Measurements from ENCODE around the gene CCDC181. TPM values are rescaled to one million over a fixed set of nuclear protein-coding genes. Genes with fewer than 3 reads are reported as not detected.

Gene CCDC181
- polyA plus RNA-seq (2013, experiment 1 of 2) = 5.2 TPM
- 6.2 TPM for polyA plus RNA-seq (2013, experiment 2 of 2)

DNA sequence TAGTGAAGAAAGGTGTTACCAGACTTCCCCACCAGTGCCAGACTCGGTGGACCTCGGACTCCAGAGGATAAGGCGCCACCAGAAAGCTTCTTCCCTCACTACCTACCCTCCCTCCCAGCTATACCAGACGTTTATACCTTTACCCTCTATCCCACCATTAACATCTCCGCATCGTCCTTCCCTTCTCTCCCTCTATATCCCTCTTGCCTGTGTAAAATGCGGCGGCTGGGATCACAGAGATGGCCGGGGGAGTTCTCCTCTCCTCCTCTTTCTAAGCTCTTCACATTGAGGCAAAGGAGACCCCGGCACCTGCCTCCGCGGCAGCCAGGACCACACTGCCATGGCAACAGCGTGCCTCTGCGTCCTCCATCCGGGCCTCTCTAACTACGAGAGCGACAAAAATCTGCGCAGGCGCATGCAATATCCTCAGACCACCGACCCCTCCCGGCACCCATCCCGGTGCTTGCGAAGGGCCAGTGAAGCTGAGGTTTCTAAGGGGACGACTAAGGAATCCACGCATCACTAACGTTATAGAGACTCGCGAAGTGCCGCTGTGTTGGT, at the start of gene CCDC181:
Gene CCDC181, minus strand, starts transcription at position 394 of the 561 bp plus-strand sequence. CDS start 2,547 bp downstream, outside the sequence.
- H3K27ac ChIP-seq (ENCODE audit: low read depth, low read length) = no peak within 1 kb of the TSS
- H3K27me3 ChIP-seq (ENCODE audit: insufficient read depth, low read length) = peaks cover 7% of the 10 kb centered on the region
- H3K4me1 ChIP-seq (ENCODE audit: insufficient read depth, low read length) = peaks cover 3% of the 10 kb centered on the region; the same call in 1 of the 2 replicates
- H3K9ac ChIP-seq (ENCODE audit: low read depth, low read length) = peak within 1 kb of the TSS; percentile 58
- H3K36me3 ChIP-seq (ENCODE audit: insufficient read depth, low read length) = no peaks in the 10 kb centered on the region; the same call in 1 of the 2 replicates
- peak within 1 kb of the TSS; percentile 84 for H3K4me3 ChIP-seq (ENCODE audit: low read length)
- 2% methylated on average over 28 of the region's 29 CpGs for WGBS
- no peaks in the 10 kb centered on the region; the same call in 1 of the 2 replicates for H3K9me3 ChIP-seq (ENCODE audit: insufficient read depth, low read depth, low read length)

DNA sequence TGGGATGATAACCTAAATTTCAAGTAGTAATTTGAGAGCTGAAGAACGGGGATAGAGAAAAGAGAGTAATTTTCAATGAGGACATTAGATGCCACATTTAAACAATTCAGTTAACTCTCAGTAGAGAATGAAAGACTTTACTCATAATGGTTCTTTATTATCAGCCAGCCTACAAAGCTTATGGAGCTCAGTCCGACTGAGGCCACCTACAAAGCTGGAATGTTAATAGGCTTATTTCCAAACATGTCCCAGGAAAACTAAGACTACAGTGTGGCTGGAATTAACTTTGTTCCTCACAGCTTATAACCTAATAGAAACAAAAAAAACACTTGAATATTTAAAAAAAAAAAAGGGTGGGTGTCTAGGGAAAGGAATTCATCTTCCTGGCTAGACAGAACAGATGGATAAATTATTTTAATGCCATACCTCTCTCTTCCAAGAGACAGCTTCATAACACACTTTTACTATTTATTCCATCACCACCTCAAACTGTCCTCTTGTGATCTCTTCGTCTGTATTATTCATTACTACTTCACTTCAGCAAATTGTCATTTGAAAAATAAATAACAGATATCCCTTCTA, 48.6 kb upstream of the CCDC181 start:
- H3K4me3 ChIP-seq (ENCODE audit: low read length) = no peak overlapping the region
- H3K4me1 ChIP-seq (ENCODE audit: insufficient read depth, low read length) = peaks cover 22% of the 10 kb centered on the region
- H3K27ac ChIP-seq (ENCODE audit: low read depth, low read length) = no peak overlapping the region
- H3K9me3 ChIP-seq (ENCODE audit: insufficient read depth, low read depth, low read length) = no peaks in the 10 kb centered on the region
- H3K36me3 ChIP-seq (ENCODE audit: insufficient read depth, low read length) = peaks cover 15% of the 10 kb centered on the region
- WGBS = 84% methylated on average over 2 of the region's 3 CpGs
- no peak overlapping the region for H3K9ac ChIP-seq (ENCODE audit: low read depth, low read length)
- no peaks in the 10 kb centered on the region for H3K27me3 ChIP-seq (ENCODE audit: insufficient read depth, low read length)

DNA sequence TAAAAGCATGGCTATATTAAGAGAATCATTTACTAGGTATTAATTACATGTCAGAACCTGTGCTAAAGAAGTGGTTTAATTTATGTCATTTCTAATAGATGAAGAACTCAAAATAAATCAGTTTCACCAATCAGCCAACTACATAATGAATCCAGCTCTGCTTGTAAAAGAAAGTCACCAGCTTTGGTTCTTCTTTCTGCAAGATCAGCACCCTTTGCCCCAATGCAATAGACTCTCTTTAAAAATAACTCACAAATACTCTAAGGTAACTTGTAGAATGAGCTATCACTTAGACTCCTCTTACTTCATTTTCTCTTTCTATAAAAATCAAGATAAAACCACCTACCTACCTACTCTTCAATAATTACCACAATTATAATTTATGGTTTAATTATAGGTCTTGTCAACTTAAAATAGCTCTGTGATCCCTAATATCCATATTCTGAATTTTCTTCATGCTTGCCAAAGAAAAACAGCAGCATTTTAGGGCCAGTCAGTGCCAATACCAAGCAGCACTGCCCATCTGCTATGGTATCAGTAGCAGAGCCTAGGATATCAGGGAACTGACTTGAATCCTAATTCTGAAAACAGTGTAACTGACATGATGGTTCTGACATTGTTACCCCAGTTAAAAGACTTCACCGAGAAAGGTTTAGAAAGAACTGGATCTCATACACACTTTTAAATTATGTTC, 47.2 kb upstream of the CCDC181 start:
- no peak overlapping the region for H3K27ac ChIP-seq (ENCODE audit: low read depth, low read length)
- H3K27me3 ChIP-seq (ENCODE audit: insufficient read depth, low read length) = no peaks in the 10 kb centered on the region
- no CpG with 5 or more reads among the region's 1 CpG for WGBS

DNA sequence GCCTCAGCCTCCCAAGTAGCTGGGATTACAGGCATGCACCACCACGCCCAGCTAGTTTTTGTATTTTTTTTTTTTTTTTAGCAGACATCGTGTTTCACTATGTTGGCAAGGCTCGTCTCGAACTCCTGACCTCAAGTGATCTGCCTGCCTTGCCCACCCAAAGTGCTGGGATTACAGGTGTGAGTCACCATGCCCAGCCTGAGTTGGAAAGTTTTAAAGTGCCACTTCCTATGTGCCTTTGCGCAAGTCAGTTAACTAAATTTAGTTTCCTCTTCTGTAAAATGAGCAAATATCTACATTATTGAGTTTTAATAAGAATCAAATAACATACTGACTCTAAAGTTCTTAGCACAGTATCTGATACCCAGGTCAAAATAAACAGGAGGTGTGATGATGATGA, 46.1 kb upstream of the CCDC181 start:
- Histone ChIP-seq H3K27ac (ENCODE audit: low read depth, low read length) (no peak overlapping the region), H3K27me3 (ENCODE audit: insufficient read depth, low read length) (no peaks in the 10 kb centered on the region), H3K36me3 (ENCODE audit: insufficient read depth, low read length) (peaks cover 31% of the 10 kb centered on the region), H3K4me3 (ENCODE audit: low read length) (no peak overlapping the region), H3K4me1 (ENCODE audit: insufficient read depth, low read length) (no peaks in the 10 kb centered on the region), H3K9me3 (ENCODE audit: insufficient read depth, low read depth, low read length) (no peaks in the 10 kb centered on the region), H3K9ac (ENCODE audit: low read depth, low read length) (no peak overlapping the region)
- 87% methylated on average over 4 of the region's 5 CpGs for WGBS

More for the DNA sequence above, 47.2 kb upstream of the CCDC181 start:
- H3K9me3 ChIP-seq (ENCODE audit: insufficient read depth, low read depth, low read length) = no peaks in the 10 kb centered on the region
- peaks cover 10% of the 10 kb centered on the region for H3K4me1 ChIP-seq (ENCODE audit: insufficient read depth, low read length)
- no peak overlapping the region for H3K9ac ChIP-seq (ENCODE audit: low read depth, low read length)
- H3K4me3 ChIP-seq (ENCODE audit: low read length) = no peak overlapping the region
- H3K36me3 ChIP-seq (ENCODE audit: insufficient read depth, low read length) = peaks cover 23% of the 10 kb centered on the region

DNA sequence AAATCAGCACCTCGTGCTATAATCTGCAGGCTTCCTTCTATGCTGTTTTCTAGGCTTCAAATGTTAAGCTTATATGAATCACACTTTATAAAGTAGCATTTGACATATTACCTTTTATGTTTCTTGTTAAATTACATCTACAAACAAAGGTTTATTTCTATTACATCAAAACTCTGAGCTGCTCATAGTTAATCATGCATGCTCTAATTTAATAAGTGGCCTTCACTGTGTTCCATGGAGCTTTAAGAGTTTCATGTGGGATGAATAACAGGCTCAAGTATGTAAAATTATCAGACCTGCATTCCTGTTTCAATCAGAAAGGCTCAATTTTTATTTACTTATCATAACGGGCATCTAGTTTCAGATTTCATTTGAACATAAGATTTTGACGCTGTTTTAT, 45.5 kb upstream of the CCDC181 start:
- H3K36me3 ChIP-seq (ENCODE audit: insufficient read depth, low read length) = peaks cover 37% of the 10 kb centered on the region
- 88% methylated on average over 2 of the region's 3 CpGs for WGBS

DNA sequence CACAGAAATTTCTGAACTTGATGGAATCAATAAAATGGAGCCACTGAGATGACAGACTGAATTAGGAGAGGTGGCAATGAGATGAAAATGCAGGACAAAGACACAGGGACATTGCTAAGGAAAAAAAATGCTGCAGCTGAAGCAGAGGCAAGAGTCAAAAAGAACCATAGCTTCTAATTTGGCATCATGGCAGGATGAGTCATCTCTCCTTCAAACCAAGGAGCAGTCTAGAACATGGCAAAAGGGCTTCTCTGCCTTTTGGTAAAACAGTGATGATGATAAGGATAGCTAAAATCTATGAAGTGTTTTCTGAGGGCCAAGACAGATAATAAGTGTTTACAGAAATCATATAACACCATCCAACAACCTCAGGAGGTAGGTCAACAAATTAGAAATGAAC, 41.7 kb upstream of the CCDC181 start:
- Histone ChIP-seq H3K27ac (ENCODE audit: low read depth, low read length) (no peak overlapping the region), H3K9ac (ENCODE audit: low read depth, low read length) (no peak overlapping the region), H3K9me3 (ENCODE audit: insufficient read depth, low read depth, low read length) (no peaks in the 10 kb centered on the region), H3K4me3 (ENCODE audit: low read length) (no peak overlapping the region), H3K36me3 (ENCODE audit: insufficient read depth, low read length) (peaks cover 50% of the 10 kb centered on the region), H3K27me3 (ENCODE audit: insufficient read depth, low read length) (no peaks in the 10 kb centered on the region), H3K4me1 (ENCODE audit: insufficient read depth, low read length) (no peaks in the 10 kb centered on the region)

More for the DNA sequence above, 45.5 kb upstream of the CCDC181 start:
- Histone ChIP-seq H3K27me3 (ENCODE audit: insufficient read depth, low read length) (no peaks in the 10 kb centered on the region), H3K4me1 (ENCODE audit: insufficient read depth, low read length) (no peaks in the 10 kb centered on the region), H3K4me3 (ENCODE audit: low read length) (no peak overlapping the region), H3K9me3 (ENCODE audit: insufficient read depth, low read depth, low read length) (no peaks in the 10 kb centered on the region), H3K9ac (ENCODE audit: low read depth, low read length) (no peak overlapping the region), H3K27ac (ENCODE audit: low read depth, low read length) (no peak overlapping the region)

DNA sequence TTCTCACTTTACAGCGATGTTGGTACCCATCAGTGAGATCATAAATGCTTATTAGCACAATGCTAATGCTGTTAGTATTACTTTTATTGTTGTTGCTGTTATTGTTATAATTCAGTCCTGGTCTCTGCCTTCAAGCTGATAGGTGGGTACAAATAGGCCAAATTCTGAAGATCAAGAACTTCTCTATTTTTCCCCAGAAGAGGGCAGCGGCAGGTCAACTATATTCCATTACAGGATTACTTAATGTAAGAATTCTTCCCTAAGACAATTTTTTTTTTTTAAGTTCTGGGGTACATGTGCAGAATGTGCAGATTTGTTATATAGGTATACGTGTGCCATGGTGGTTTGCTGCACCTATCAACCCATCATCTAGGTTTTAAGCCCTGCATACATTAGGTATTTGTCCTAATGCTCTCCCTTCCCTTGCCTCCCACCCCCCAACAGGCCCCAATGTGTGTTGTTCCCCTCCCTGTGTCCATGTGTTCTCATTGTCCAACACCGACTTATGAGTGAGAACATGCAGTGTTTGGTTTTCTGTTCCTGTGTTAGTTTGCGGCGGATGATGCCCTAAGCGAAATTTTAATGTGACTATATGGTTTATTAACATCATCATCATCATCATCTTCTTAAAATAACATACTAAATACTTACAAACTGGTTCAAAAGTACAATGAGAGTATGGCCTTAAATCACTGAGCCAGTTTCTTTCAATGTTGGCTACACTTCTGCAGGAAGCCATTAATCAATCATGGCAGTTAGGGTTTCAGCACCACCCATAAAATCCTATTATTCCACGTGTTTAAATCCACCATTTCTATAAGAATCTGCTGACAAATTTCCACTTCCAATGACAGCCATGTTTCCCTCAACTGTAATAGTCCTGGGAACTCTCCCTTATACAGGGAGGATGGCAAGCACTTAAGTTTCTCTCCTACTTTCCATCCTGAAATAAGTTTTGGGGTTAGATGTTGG, 39.3 kb upstream of the CCDC181 start:
- H3K9me3 ChIP-seq (ENCODE audit: insufficient read depth, low read depth, low read length) = no peaks in the 10 kb centered on the region
- peaks cover 50% of the 10 kb centered on the region for H3K36me3 ChIP-seq (ENCODE audit: insufficient read depth, low read length)
- no peak overlapping the region for H3K9ac ChIP-seq (ENCODE audit: low read depth, low read length)
- no peak overlapping the region for H3K4me3 ChIP-seq (ENCODE audit: low read length)
- no peaks in the 10 kb centered on the region for H3K4me1 ChIP-seq (ENCODE audit: insufficient read depth, low read length)
- no peak overlapping the region for H3K27ac ChIP-seq (ENCODE audit: low read depth, low read length)
- WGBS = 95% methylated on average over 6 of the region's 8 CpGs
- no peaks in the 10 kb centered on the region for H3K27me3 ChIP-seq (ENCODE audit: insufficient read depth, low read length)

DNA sequence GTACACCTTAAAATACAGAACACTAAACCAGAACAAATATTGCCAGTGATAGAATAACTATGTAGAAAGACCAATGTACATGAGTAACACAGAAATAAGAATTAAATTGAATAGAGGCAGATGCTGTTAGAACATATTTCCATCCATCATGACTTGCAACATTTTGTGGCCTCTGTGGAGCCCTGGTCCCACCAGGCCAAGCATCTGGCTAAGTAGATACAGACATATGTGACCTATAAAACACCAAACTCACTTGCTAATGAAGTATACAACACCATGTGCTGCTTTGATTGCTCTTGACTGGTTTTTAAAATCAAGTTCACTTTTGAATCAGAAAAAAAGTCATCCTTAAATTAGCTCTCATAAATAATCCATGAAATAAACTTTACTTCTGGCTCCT, 38.0 kb upstream of the CCDC181 start:
- Histone ChIP-seq H3K9me3 (ENCODE audit: insufficient read depth, low read depth, low read length) (no peaks in the 10 kb centered on the region), H3K36me3 (ENCODE audit: insufficient read depth, low read length) (peaks cover 50% of the 10 kb centered on the region), H3K27me3 (ENCODE audit: insufficient read depth, low read length) (no peaks in the 10 kb centered on the region), H3K27ac (ENCODE audit: low read depth, low read length) (no peak overlapping the region), H3K9ac (ENCODE audit: low read depth, low read length) (no peak overlapping the region), H3K4me3 (ENCODE audit: low read length) (no peak overlapping the region), H3K4me1 (ENCODE audit: insufficient read depth, low read length) (peaks cover 5% of the 10 kb centered on the region; the same call in 1 of the 2 replicates)

DNA sequence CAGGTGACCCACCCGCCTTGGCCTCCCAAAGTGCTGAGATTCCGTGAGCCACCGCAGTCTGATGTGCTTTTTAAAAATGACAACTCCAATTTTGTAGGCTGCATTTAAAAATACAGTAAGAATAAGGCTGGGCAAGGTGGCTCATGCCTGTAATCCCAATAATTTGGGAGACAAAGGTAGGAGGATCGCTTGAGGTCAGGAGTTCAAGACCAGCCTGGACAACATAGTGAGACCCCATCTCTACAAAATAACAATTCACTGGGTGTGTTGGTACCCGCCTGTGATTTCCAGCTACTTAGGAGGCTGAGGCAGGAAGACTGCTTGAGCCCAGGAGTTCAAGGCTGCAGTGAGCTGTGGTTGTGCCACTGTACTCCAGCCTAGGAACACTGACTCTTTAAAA, 35.1 kb upstream of the CCDC181 start:
- WGBS = 91% methylated on average over 5 of the region's 5 CpGs
- Histone ChIP-seq H3K36me3 (ENCODE audit: insufficient read depth, low read length) (peaks cover 24% of the 10 kb centered on the region), H3K27me3 (ENCODE audit: insufficient read depth, low read length) (no peaks in the 10 kb centered on the region), H3K4me1 (ENCODE audit: insufficient read depth, low read length) (peaks cover 5% of the 10 kb centered on the region; the same call in 1 of the 2 replicates), H3K27ac (ENCODE audit: low read depth, low read length) (no peak overlapping the region), H3K9me3 (ENCODE audit: insufficient read depth, low read depth, low read length) (peaks cover 6% of the 10 kb centered on the region), H3K4me3 (ENCODE audit: low read length) (no peak overlapping the region), H3K9ac (ENCODE audit: low read depth, low read length) (no peak overlapping the region)

DNA sequence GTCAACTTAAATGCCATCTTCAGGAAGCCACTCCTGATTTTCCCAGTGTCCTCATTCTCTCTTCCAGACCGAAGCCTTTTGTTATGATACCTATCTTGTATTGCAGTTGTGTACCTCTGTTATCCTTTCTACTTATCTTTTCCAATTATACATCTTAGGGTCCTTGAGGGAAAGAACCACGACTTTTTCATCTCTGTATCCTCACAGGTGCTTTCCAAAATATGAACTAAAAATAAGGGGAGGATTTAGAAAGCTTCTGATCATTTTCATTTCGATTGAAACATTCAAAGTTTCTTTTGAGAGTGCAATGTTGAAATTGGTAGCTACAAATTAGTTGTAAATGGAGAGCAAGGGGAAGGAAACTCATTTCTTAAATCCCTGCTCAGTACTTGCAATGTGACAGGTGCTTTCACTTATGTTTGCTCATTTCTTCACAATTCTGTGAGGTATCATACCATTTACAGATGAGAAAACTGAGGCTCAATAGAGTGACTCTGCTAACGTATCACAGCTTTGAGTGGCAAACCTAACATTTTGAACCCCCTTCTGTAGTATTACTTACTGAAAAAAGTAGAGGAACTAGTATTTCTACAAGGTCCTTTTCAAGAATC, 34.2 kb upstream of the CCDC181 start:
- peaks cover 17% of the 10 kb centered on the region for H3K36me3 ChIP-seq (ENCODE audit: insufficient read depth, low read length)

More for the DNA sequence above, 34.2 kb upstream of the CCDC181 start:
- Histone ChIP-seq H3K4me3 (ENCODE audit: low read length) (no peak overlapping the region), H3K27me3 (ENCODE audit: insufficient read depth, low read length) (no peaks in the 10 kb centered on the region), H3K4me1 (ENCODE audit: insufficient read depth, low read length) (peaks cover 5% of the 10 kb centered on the region; the same call in 1 of the 2 replicates), H3K9me3 (ENCODE audit: insufficient read depth, low read depth, low read length) (peaks cover 15% of the 10 kb centered on the region), H3K9ac (ENCODE audit: low read depth, low read length) (no peak overlapping the region), H3K27ac (ENCODE audit: low read depth, low read length) (no peak overlapping the region)
- 85% methylated on average over 3 of the region's 4 CpGs for WGBS

Data from HUES64 (cell line).